Endothelial cell of umbilical vein (primary cell): ENCODE data around the gene CCDC57. TPM values are rescaled to one million over a fixed set of nuclear protein-coding genes. Genes with fewer than 3 reads are reported as not detected.

Experiments used
- BruUV-seq: library from RNA; stranded (reverse); fragments of 400-500 nt; replicated peaks from 2 replicates; lab custom pipeline; 2021; lab: Mats Ljungman, UMichigan
- CTCF ChIA-PET: fragments of 300-600, 350-600 bp; sonication (Branson Sonifier 250); formaldehyde crosslinking; loops from one replicate; lab custom pipeline; 2021; ENCODE audit warnings: antibody characterized with exemption, inconsistent platforms; lab: Charles Lee
- POLR2A ChIA-PET: fragments of 300-600, 350-600 bp; sonication (Branson Sonifier 250); formaldehyde crosslinking; loops from one replicate; lab custom pipeline; 2021; ENCODE audit warnings: antibody characterized with exemption, inconsistent platforms; lab: Charles Lee
- DNase-seq: peaks from one replicate; pipeline ENCODE4 v3.0.0-alpha.2; 2011; ENCODE audit warnings: low read depth, low spot score
- FAIRE-seq: peaks from 2 replicates; lab custom pipeline; 2011; peaks lifted over from hg19 to GRCh38; lab: Jason Lieb, UNC
- H2AFZ ChIP-seq: 2 replicates; pipeline ENCODE4 v1.6.0; 2012; ENCODE audit warnings: low read depth, low read length, control low read depth, inconsistent platforms
- H3K27ac ChIP-seq: 2 replicates; pipeline ENCODE4 v1.5.1; 2011; ENCODE audit warnings: low read depth, mild to moderate bottlenecking, control low read depth, low read length, moderate library complexity; ENCODE audit not compliant: insufficient read depth
- H3K27me3 ChIP-seq, 2 experiments: 2 replicates each; pipeline versions ENCODE4 v1.6.0 to v1.6.1; 2011; ENCODE audit warnings: low read length in 2 of 2, mixed read lengths in 1 of 2; ENCODE audit not compliant: control insufficient read depth in 2 of 2, insufficient read depth in 2 of 2
- H3K36me3 ChIP-seq, 2 experiments: 2 replicates in 1 of 2; 3 replicates in 1 of 2; pipeline ENCODE4 v1.5.1; 2011; ENCODE audit warnings: low read length in 2 of 2, mild to moderate bottlenecking in 1 of 2, moderate library complexity in 1 of 2; ENCODE audit not compliant: control insufficient read depth in 2 of 2, insufficient read depth in 2 of 2; ENCODE audit errors: extremely low read depth in 1 of 2
- H3K4me1 ChIP-seq: 3 replicates; pipeline ENCODE4 v1.5.1; 2011; ENCODE audit warnings: mild to moderate bottlenecking, low read length; ENCODE audit not compliant: control insufficient read depth, insufficient read depth; ENCODE audit errors: extremely low read depth
- H3K4me2 ChIP-seq: 2 replicates; pipeline ENCODE4 v1.6.1; 2011; ENCODE audit warnings: low read length, control low read depth, mixed read lengths; ENCODE audit not compliant: insufficient read depth
- H3K4me3 ChIP-seq, 3 experiments: fragments of 200-600 bp in 1 of 3; sonication (generic), shearing (Covaris generic) in 1 of 3; replicated peaks in 1 of 3; 2 replicates each; pipeline ENCODE4 v1.5.1; 2011 to 2016; ENCODE audit warnings: control low read depth in 3 of 3, low read length in 3 of 3, mild to moderate bottlenecking in 2 of 3, inconsistent platforms in 1 of 3, low read depth in 1 of 3, moderate library complexity in 1 of 3; ENCODE audit not compliant: insufficient read depth in 1 of 3
- H3K79me2 ChIP-seq: 2 replicates; pipeline ENCODE4 v1.6.0; 2012; ENCODE audit warnings: low read length, inconsistent platforms; ENCODE audit not compliant: control insufficient read depth, insufficient read depth
- H3K9ac ChIP-seq: replicated peaks from 2 replicates; pipeline ENCODE3; 2011; ENCODE audit warnings: low read length, control low read depth; ENCODE audit not compliant: insufficient read depth; ENCODE audit errors: extremely low read depth
- H3K9me1 ChIP-seq: replicated peaks from 3 replicates; pipeline ENCODE4 v1.6.0; 2011; ENCODE audit warnings: mild to moderate bottlenecking, low read length; ENCODE audit not compliant: control insufficient read depth, insufficient read depth; ENCODE audit errors: extremely low read depth
- H3K9me3 ChIP-seq: replicated peaks from 2 replicates; pipeline ENCODE4 v1.5.1; 2012; ENCODE audit warnings: low read length, inconsistent platforms; ENCODE audit not compliant: control insufficient read depth, insufficient read depth
- H4K20me1 ChIP-seq: replicated peaks from 2 replicates; pipeline ENCODE3; 2011; ENCODE audit warnings: mild to moderate bottlenecking, low read length; ENCODE audit not compliant: control insufficient read depth, insufficient read depth; ENCODE audit errors: extremely low read depth
- EZH2 ChIP-seq: IDR thresholded peaks from 2 replicates; pipeline ENCODE4 v1.6.1; 2012; ENCODE audit warnings: borderline replicate concordance, low read depth, mild to moderate bottlenecking, moderate library complexity, low read length, inconsistent platforms; ENCODE audit not compliant: severe bottlenecking
- FOS ChIP-seq: IDR thresholded peaks from 2 replicates; pipeline ENCODE4 v1.6.1; 2011; ENCODE audit warnings: mild to moderate bottlenecking, low read length, moderate library complexity, borderline replicate concordance; ENCODE audit not compliant: insufficient read depth
- GATA2 ChIP-seq: IDR thresholded peaks from 2 replicates; pipeline ENCODE4 v1.7.0; 2011; ENCODE audit warnings: low read depth, mild to moderate bottlenecking, moderate library complexity, mixed read lengths, low read length; ENCODE audit not compliant: insufficient read length, insufficient read depth
- JUN ChIP-seq: IDR thresholded peaks from 2 replicates; pipeline ENCODE4 v1.6.1; 2011; ENCODE audit warnings: borderline replicate concordance, low read depth; ENCODE audit not compliant: insufficient read length, insufficient read depth
- MAX ChIP-seq: IDR thresholded peaks from 2 replicates; pipeline ENCODE4 v1.6.1; 2011; ENCODE audit not compliant: insufficient read depth, insufficient read length
- MYC ChIP-seq: IDR thresholded peaks from one replicate; pipeline ENCODE4 v1.6.1; 2011; ENCODE audit warnings: mild to moderate bottlenecking, low read depth, low read length
- POLR2A ChIP-seq: IDR thresholded peaks from 2 replicates; pipeline ENCODE4 v1.6.1; 2012; ENCODE audit warnings: low read depth, mild to moderate bottlenecking, control low read depth, low read length
- POLR2AphosphoS5 ChIP-seq: IDR thresholded peaks from 2 replicates; pipeline ENCODE4 v1.6.1; 2012; ENCODE audit warnings: low read depth, mild to moderate bottlenecking, control low read depth, low read length, moderate library complexity; ENCODE audit not compliant: insufficient read depth
- dilution Hi-C: fragments of 300-500 bp; cut with MboI; formaldehyde crosslinking; loops from one replicate; pipeline ENCODE4 v1.15.0; 2019; ENCODE audit warnings: low sequenced_read_pairs; ENCODE audit not compliant: extremely low pct_ligation_motif_present
- intact Hi-C: fragments of 100-400 bp; cut with micrococcal nuclease; formaldehyde crosslinking; loops from one replicate; pipeline ENCODE4 v1.10.0; 2022
- polyA plus RNA-seq, 4 experiments: library from polyadenylated mRNA; depleted of rRNA in 3 of 4; stranded (reverse) in 3 of 4; unstranded in 1 of 4; fragments of >200 nt; gene quantifications; 2 replicates each; pipeline versions ENCODE4 v1.2.1 to v1.2.3, GENCODE V29; 2011 to 2012; ENCODE audit warnings: missing spikeins in 1 of 4
- total RNA-seq: library from RNA; stranded (reverse); gene quantifications from 2 replicates; pipeline ENCODE4 v1.2.3, GENCODE V29; 2021
- TF ChIP-seq, protein P1 (sequence below), 2 donors: IDR thresholded peaks; 1 replicate in 1 of 2; 2 replicates in 1 of 2; pipeline ENCODE4 v1.5.1; 2011; ENCODE audit warnings: low read length in 2 of 2, mild to moderate bottlenecking in 2 of 2, moderate library complexity in 2 of 2, control low read depth in 1 of 2, inconsistent platforms in 1 of 2, low read depth in 1 of 2; ENCODE audit not compliant: insufficient read depth in 1 of 2; ENCODE audit errors: extremely low read depth in 1 of 2

Gene CCDC57
- total and polyA plus RNA-seq, 2 donors (not counting 3 experiments of a cell fraction or from before 2014, with no cell fraction given): 18.6 to 31.6 TPM

DNA sequence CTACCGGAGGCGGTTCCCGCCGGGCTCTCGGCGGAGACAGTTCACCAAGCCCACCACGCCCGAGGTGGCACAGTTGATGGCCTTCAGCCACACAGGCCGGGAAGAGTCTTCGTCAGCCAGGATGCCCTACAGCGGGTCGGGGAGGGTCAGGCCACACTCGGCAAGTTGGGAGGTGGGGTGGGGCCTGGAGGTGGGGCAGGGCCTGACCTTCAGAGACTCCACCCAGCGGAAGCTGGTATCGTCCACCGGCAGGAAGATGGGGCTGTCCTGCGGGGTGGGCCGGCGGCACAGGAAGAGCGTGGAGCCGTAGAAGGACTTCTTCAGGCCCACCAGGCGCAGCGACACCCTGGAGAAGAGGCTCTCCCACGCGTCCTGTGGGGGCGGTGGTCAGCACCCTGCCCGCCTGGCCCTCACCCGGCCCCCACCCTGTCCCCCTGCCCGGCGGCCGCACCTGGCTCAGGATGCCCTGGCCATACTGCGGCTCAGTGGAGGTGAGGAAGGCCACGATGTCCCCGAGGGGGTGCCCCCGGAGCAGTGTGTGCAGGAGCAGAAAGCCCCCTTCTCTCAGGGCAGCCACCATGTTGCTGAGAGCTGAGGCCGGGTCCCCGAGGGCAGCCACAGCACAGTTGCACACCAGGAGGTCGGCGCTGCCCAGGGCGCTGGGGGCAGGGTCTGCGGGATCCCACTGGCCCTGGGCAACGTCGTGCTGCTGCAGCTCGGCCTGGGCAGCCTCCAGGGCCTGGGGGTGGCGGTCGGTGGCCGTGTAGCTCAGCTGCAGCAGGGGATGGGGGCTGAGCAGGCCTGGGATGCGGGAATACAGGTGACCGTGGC, 127.4 kb downstream of the CCDC57 start:
- CTCF ChIA-PET: interaction anchor here (0.9 kb wide), 1 partner anchor 55 kb away, joined by 3 read pairs; no protein-coding TSS in a partner anchor
- H3K27ac ChIP-seq: no peak overlapping the region
- H3K9me1 ChIP-seq: no peaks in the 10 kb centered on the region
- POLR2A ChIA-PET: no interaction called here
- no peak overlapping the region for H2AFZ ChIP-seq
- H3K79me2 ChIP-seq: peaks cover 3% of the 10 kb centered on the region
- intact Hi-C loops (no loop called here), dilution Hi-C loops (no loop called here)
- no peaks in the 10 kb centered on the region for H4K20me1 ChIP-seq
- H3K4me2 ChIP-seq: no peak overlapping the region
- TF ChIP-seq JUN: no peak
- peaks cover 44 to 87% of the 10 kb centered on the region in 2 experiments for H3K36me3 ChIP-seq
- no TSS peak for BruUV-seq
- H3K9ac ChIP-seq: no peak overlapping the region
- no peaks in the 10 kb centered on the region for H3K4me1 ChIP-seq
- H3K27me3 ChIP-seq: no peaks in the 10 kb centered on the region
- no peak for FAIRE-seq
- no peak overlapping the region for H3K4me3 ChIP-seq
- DNase-seq: no peak
- H3K9me3 ChIP-seq: no peaks in the 10 kb centered on the region

DNA sequence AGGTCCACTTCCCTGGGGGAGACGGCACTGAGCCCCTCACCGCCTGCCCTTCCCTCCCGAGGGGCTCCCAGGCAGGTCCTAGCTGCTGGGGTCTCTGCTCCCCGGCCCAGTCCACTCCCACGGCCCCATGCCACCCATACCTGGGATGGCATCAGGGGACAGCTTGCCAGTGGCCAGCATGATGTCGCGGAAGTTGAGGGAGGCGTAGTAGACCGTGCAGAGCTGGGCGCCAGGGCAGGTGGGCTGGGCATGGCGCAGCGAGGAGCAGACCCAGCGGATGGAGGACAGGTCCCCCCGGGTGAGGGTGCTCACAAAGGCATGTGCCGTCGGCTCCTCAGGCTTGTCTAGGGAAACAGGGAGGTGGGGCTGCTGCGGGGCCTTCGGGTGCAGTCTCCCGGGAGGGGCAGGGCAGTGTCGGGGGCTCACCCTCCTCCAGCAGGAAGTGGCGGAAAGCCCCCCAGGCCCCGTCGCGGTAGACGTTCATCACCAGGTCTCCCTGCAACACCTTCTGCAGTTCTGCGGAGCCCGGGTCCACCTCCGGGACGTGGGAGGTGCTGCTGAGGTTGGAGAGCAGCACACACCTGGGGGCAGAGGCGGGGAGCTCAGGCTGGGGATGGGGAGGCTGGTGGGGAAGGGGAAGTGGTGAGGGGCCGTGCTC, 128.1 kb downstream of the CCDC57 start:
- no peaks in the 10 kb centered on the region for H3K9me3 ChIP-seq
- BruUV-seq: no TSS peak
- H2AFZ ChIP-seq: no peak overlapping the region
- no peak overlapping the region for H3K4me2 ChIP-seq
- CTCF ChIA-PET: no interaction called here
- dilution Hi-C loops: no loop called here
- no peak for TF ChIP-seq POLR2AphosphoS5
- no peak for TF ChIP-seq JUN
- no peak for TF ChIP-seq MAX
- no peak for TF ChIP-seq FOS
- no peak for TF ChIP-seq GATA2
- TF ChIP-seq, protein P1, sequence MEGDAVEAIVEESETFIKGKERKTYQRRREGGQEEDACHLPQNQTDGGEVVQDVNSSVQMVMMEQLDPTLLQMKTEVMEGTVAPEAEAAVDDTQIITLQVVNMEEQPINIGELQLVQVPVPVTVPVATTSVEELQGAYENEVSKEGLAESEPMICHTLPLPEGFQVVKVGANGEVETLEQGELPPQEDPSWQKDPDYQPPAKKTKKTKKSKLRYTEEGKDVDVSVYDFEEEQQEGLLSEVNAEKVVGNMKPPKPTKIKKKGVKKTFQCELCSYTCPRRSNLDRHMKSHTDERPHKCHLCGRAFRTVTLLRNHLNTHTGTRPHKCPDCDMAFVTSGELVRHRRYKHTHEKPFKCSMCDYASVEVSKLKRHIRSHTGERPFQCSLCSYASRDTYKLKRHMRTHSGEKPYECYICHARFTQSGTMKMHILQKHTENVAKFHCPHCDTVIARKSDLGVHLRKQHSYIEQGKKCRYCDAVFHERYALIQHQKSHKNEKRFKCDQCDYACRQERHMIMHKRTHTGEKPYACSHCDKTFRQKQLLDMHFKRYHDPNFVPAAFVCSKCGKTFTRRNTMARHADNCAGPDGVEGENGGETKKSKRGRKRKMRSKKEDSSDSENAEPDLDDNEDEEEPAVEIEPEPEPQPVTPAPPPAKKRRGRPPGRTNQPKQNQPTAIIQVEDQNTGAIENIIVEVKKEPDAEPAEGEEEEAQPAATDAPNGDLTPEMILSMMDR (IDR thresholded peaks at IDR 0.05; ENCODE audit: extremely low read depth in 1 of 2, insufficient read depth in 1 of 2, low read depth in 1 of 2, low read length in 2 of 2): no peak
- TF ChIP-seq POLR2A: no peak
- no peak for TF ChIP-seq EZH2
- no peak for TF ChIP-seq MYC
- H3K4me3 ChIP-seq: no peak overlapping the region
- H3K4me1 ChIP-seq: no peaks in the 10 kb centered on the region
- H3K27me3 ChIP-seq: no peaks in the 10 kb centered on the region
- H3K27ac ChIP-seq: no peak overlapping the region
- no peaks in the 10 kb centered on the region for H4K20me1 ChIP-seq
- H3K79me2 ChIP-seq: peaks cover 3% of the 10 kb centered on the region
- peaks cover 47 to 87% of the 10 kb centered on the region in 2 experiments for H3K36me3 ChIP-seq
- FAIRE-seq: no peak
- POLR2A ChIA-PET: no interaction called here
- no peak overlapping the region for H3K9ac ChIP-seq
- H3K9me1 ChIP-seq: no peaks in the 10 kb centered on the region
- DNase-seq: no peak
- intact Hi-C loops: no loop called here
